SU-DHL-6 (cell line): ENCODE results near the gene NFIB.

ENCODE experiments used
- EZH2phosphoT487 ChIP-seq: fragments of 200-600 bp; sonication (generic), shearing (Covaris generic); conservative IDR thresholded peaks from 2 replicates; pipeline ENCODE4 v1.6.1; 2018; ENCODE audit warnings: mild to moderate bottlenecking, antibody characterized with exemption, low read length, moderate library complexity, mixed read lengths
- TF ChIP-seq, protein P1 (sequence below): fragments of 200-600 bp; sonication (generic); IDR thresholded peaks from one replicate; pipeline ENCODE4 v1.5.1; 2017; ENCODE audit warnings: antibody characterized with exemption, mild to moderate bottlenecking, low read length, moderate library complexity; ENCODE audit not compliant: insufficient read depth, poor library complexity, severe bottlenecking

DNA sequence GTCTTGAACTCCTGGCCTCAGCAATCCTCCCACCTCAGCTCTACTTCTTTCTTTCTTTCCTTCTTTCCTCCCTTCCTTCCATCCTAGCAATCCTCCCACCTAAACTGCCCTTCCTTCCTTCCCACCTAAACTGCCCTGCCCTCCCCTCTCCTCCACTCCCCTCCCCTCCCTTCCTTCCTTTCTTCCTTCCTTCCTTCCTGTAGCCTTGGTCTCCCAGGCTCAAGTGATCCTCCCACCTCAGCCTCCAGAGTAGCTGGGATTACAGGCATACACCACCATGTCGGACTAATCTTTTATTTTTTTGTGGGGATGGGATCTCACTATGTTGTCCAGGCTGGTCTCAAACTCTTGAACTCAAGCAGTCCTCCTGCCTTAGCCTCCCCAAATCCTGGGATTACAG is 65.8 kb downstream of the NFIB start:
- TF ChIP-seq, protein P1, sequence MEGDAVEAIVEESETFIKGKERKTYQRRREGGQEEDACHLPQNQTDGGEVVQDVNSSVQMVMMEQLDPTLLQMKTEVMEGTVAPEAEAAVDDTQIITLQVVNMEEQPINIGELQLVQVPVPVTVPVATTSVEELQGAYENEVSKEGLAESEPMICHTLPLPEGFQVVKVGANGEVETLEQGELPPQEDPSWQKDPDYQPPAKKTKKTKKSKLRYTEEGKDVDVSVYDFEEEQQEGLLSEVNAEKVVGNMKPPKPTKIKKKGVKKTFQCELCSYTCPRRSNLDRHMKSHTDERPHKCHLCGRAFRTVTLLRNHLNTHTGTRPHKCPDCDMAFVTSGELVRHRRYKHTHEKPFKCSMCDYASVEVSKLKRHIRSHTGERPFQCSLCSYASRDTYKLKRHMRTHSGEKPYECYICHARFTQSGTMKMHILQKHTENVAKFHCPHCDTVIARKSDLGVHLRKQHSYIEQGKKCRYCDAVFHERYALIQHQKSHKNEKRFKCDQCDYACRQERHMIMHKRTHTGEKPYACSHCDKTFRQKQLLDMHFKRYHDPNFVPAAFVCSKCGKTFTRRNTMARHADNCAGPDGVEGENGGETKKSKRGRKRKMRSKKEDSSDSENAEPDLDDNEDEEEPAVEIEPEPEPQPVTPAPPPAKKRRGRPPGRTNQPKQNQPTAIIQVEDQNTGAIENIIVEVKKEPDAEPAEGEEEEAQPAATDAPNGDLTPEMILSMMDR: no peak
- no peak for TF ChIP-seq EZH2phosphoT487
